ENCODE data around the gene CNTN2.

Gene CNTN2

DNA sequence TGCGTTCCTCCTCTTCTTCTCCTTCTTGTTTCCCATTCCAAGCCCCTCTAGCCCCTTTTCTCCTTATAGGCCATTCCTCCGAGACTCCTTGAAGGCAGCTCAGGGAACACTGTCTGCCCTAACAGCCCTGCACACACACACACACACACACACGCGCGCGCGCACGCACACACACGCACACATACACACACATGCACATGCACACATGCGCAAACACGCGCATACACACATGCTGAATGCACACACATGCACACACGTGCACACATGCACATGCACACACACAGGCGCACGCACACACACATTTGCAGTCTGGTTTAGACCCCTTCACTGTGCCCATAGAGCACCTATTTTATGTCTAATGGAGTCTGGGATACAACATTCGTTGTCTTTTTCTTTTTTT is 17.8 kb upstream of the CNTN2 start:
- no peak for FAIRE-seq

DNA sequence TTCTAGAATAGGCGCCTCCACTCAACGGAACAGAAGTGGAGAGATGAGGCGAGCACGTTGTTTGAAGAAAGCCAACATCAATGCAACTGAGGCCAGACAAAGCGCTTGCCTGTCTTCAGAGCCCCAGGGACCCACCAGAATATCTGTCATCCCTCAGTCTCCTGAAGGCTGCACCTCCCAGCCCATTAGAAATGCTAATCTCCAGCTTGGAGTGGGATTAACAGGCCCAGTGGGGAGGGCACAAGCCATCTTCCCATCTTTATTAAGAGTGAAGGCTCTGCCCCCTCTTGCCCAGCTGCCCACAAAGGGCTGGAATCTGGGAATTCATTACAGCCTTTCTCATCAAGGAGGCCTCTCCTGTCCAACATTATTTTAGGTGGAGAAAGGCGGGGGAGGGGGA is 16.8 kb upstream of the CNTN2 start:
- no peak for FAIRE-seq

DNA sequence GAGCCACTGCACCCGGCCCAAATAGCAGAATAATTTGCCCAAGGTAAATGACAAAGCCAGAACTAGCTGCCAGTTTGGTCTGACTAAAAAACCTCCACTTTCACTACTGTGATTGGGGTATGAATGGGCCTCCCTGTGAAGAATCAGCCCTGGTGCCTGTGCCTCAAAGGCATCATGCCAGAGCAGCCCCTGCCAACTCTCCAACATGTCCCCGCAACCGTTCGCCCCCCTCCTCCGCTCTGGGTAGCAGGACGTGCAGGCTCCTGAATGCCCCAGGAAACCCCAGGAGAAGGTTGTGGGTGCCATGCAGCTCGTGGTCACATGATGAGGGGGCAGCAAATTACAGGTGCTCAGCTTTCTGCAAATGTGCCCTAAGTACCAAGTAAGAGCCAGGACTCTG is 14.6 kb upstream of the CNTN2 start:
- no peak for FAIRE-seq

DNA sequence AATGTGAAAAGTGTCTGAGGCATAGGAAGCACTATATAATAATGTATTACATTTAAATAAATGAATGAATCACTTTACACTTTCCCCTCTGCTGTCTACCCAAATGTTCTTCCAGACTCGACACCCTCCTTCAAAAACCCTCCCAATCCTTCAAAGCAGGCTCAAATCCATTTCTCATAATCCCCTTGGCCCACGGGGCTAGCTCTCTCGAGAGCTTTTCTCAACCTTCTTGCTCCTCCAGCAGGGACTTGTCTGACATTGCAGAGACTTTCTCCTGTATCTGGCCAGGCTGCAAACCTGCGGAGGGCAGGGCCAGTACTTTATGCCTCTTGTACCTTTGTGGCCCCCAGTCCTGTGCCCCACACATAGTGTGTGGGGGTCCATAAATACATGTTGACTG is 14.1 kb upstream of the CNTN2 start:
- no peak for FAIRE-seq

DNA sequence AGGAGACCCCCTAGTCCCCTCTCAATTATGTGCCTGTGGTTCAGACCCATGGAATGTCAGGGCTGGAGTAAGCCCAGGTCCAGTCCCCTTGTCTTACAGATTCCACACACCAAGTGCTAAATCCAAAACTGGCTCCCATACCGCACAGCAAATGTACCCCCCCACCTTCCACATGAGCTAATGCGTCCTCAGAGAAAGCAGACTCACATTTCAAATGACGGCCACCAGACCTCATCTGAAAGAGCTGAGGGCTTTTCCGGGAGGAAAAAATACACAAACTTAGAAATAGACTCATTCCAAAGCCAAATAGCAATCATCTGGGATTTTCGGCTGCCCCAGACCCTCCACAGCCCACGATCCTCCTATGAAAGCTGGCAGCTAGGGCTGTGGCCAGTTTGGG is 12.8 kb upstream of the CNTN2 start:
- FAIRE-seq, result no peak

DNA sequence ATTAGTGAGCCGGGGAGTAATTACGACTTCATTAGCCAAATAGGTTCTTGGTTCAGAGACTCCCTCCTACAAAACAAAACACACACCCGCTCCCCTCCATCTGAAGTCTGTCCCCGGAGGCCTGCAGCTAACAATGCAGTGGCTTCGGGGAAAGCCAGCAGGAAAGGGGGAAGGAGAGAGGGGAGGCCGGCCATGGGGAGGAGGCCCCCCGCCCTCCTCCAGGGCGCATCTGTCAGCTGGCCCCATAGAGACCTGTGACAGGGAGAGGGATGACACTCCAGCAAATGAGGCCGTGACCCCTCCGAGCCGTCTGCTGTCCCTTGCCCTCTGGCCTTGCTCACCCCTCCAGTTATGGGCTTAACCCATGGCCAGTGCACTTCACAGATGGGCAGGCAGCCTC is 12.1 kb upstream of the CNTN2 start:
- no peak for FAIRE-seq

DNA sequence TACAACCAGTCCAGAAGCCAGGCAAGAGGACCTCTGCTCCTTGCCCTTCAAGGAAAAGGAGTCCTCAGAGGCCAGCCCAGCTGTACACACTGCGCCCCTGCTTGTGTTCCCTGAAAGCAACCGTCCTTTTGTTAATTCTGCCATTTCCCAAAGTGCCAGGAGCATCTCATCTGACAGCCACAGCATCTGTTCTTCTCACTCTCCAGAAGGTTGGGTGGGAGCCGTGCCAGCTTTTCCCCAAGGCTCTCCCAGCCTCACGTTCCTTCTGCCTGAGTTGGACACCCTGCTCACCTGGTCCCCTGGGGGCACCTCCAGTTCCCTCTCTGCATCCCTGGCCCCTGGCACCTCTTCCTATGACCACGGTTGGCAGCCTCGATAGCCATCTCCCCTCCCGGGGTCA is 10.5 kb upstream of the CNTN2 start:
- FAIRE-seq, result no peak

DNA sequence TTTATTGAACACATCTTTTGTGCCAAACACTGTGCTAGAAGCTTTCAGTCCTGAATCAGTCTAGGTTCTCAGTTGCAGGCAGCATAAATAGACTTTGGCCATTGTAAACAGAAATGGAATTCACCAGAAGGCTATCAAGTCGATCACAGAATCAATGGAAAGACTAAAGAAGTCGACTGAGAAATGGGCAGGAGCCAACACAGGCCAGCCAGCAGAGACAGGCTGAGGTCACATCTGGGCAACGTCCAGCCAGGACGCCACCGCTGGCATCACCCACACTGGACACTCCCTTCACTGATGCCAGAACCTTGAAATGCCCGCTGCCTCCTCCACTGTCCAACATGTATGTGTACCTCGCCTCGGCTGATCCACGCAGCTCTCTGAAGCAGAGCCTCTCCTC is 5.5 kb upstream of the CNTN2 start:
- FAIRE-seq, result no peak

DNA sequence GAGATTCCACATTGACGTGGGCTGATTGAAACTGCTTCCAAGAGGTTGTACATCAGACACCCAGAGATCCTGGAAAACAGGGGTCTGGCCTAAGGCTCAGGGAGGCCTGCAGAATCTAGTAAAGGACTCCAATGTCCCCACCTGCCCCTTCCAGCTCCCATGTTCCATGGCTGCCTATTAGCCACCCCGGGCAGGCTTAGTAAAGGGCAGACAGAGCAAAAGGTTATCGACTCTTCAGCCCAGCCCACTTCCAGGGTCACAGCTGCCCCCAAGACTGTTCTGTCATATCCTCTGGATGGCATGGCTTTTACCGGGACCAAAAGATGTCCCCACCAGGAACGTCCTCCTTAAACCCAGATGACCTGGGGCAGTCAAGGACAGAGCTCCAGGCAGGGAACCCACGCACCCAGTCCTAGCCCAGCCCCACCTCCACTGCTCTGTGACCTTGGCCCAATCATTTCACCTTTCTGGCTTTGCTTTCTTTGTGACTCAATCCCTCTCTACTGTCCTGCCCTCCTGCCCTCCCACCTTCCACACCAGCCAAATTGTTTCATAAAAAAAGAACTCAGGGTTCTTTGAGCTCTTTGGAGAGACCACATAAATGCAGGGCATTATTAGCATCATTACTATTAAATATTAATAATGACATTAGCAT is 4.8 kb upstream of the CNTN2 start:
- no peak for FAIRE-seq

DNA sequence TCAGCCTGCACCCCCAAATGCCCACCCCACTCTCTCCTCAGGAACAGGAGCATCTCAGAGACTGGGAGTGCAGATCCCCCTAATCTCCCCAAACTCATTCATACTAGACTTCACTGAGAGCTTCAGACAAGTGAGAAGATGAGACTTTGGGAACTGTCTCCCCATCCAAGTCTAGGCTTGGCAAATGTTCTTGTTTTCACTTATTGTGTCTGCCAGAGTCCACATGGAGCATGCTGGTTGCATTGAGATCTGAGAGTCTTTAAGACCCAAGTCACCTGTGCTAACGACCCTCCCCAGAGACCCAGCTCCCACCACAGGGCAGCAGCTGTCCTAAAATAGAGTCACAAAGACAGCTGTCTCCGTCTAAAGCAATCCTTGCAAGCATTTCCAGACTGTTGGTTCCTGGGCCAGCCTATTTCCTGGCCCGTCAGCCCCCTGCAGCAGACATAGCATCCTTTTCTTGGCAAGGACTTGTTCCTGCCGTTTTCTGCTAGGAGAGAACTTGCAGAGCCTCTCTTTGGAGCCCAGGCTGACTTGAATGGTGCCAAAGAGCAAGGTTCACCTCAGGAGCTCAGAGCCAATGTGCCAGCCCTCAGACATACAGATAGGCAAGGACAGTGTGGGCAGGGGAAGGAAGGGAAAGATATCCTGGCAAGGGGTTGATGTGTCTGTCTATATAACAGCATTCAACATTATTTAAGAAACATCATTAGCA is 1.9 kb upstream of the CNTN2 start:
- FAIRE-seq, result no peak

DNA sequence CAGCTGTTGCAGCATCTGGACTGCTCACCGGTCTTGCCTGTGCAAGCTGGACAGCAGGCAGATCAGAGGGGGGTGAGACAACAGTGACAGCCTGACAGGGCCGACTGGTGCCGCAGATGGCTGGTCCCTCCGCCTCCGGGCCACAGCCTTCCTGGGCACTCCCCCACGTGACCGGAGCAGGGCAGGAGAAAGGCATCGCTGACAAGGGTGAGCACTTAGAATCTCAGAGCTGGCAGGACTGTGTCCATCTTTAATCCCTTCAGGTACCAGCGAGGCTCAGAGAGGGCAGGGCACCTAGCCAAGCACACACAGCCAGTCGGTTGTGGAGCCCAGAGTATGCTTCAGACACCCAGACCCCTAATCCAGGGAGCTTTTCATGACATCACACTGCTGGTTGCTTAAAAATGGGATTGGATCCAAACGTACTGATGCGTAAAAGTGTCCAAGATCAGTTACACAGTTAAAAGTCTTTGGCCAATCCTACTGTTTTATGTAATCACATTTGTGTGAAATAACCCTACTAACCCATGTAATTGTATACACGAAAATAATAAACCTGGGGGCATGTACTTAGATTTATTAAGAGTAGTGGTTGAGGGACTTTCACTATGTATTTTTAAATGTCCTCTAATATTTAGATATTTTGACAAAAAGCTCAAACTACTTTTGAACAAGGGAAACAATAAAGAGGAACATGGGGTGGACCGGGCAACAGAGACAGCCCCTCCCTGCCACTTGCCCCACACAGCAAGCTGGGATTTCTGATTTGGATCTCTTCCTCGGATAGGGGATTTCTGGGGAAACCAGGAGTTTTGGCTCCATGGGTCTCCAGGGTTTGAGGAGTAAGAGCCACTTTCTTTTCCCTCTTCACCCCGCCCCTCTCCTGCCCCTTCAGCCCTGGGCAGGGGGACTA is 758 bp upstream of the CNTN2 start:
- FAIRE-seq, result no peak

DNA sequence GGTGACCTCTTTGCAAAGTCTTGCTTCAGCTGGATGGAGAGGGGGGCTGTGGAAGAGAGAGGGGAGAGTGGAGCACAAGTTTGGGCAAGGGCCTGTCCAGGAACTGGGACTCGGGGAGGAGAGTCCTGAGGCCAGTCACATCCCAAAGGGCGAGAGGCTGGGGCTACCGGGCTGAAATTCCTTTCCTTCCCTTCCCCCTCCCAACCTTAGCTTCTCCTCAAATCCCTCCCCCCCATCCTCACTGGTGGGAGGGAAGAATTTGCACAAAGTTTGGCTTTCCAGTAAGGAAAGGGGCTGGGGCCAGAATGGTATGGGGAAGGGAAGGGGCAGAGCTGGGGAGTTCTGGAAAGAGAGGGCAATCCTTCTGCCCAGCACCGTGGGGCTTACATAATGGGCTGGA is 854 bp downstream of the CNTN2 start:
- FAIRE-seq, result no peak

DNA sequence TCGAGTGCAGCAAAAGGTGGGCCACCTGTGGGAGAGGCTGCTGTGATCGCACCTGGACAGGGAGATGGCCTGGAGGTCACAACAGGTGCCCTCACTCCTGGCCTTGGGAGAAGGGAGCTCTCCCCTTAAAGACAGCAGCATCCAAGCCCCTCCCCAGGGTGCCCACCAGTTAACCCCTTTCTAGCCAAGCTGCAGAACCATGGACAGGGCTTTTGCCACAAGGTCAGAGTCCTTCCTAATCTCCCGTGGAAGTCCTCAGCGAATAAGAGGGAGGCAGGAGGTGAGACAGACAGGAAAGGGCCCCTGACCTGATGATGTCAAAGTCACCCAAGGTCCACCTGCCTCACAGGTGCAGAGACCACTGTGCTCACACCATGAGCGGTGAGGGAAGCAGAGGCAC is 1.7 kb downstream of the CNTN2 start:
- FAIRE-seq, result no peak

DNA sequence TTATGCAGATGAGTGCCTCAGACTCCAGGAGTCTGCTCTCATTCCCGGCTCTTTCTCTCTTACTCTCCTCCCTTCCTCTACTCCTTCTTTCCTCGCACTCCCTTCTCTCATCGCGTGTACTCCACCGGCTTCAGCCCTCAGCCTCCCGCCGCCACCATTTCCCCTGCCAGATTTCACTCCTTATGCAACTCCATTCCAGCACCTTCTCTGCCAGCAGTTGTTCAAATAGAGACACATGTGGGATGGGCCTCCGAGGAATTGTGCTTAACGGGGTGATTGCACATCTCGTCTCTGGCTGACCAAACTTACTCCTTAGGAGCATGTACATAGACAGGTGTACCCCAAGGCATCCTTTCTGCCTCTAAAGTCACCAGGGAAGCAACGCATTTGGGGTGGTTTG is 2.1 kb downstream of the CNTN2 start:
- no peak for FAIRE-seq

DNA sequence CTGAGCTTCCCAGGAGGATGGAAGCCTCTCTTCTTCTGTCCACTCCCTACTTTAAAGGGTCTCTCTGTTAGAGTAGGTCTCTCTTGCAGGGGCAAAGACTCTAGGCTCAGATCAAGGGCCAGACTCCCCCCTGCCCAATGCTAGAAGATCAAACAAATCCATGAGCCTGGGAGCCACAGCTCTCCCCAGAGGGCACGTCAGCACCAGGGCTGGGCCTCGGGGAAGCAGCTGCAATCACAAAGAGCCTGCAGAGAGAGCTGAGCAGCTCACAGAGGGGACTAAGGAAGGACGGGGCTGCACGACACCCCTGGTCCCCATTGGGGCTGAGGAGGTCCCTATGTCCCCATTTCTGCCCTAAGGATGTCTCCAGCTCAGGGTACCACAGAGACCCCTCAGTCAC is 3.9 kb downstream of the CNTN2 start:
- FAIRE-seq, result no peak

DNA sequence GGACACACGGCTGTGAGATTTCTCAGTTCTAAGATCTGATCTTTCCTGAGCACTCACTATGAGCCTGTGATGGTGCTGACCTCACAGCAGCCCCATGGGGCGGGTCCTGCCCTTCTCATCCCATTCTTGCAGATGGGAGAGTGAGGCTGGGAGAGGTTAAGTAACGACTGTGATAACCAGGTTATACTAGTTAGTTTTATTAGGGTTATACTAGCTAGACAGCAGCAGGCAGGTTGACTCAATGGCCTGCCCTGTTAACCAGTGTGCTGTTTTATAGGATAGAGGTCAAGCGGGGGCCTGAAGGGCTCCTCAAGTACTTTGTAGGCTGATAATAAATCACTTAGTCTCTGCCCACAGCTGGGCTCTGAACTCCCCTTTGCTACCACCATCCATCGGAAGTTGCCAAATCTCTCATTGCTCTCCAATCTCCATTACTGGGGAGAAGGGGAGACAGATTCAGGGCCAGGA is 4.8 kb downstream of the CNTN2 start:
- no peak for FAIRE-seq

DNA sequence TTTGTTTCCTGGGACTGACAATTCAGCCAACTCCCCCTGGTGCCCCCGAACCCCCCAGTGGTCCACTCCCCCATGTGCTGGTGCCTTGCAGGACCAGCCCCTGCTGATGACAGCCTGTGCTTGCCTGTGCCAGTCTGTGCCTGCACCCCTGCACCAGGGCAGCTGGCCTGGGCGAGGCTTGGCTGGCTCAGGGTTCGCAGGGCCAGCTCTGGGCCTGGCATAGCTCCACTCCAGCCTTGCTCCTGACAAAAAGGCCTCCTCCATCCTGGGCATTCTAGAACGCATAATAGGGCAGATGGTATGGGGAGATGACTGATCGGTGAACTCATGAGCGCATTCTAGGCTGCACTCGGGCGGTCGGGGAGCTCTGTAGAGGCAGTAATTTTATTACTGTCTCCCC is 5.4 kb downstream of the CNTN2 start:
- no peak for FAIRE-seq

DNA sequence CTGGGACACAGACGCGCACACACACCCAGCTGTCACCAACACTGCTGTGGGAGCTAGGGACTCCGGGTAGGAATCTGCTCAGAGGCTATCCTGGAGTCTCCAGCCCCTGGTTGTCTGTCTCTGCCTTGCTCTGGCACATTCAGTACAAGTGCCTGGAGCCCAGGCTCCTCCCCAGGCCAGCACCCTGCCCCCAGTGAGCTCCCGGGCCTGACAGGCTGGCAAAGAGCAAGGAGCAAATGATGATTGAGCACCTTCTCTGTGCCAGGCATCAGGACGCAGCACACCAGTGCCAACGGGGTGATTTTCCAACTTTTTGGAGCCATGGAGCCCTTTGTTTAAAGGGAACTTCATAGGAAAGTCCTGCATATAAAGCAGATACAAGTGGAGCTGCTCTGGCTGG is 6.5 kb downstream of the CNTN2 start:
- no peak for FAIRE-seq

DNA sequence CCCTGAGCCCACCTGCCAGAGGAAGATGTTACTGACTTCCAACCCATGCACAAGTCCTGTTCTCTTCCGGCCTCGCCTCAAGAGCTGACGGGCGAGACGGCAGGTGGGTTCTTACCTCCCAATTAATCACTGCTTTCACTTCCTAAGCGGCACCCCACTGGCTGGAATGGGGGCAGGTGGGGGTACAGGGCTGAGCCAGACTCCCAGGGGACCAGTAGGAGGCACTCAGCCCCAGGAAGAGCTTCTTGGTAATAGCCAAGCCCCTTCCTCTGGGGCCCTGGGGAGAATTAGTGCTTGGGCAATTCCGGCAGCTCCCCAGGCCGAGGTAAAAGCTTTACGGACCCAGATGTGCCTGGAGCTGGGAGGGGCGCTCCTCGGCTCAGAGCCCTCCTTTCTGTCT is 9.7 kb downstream of the CNTN2 start:
- no peak for FAIRE-seq

DNA sequence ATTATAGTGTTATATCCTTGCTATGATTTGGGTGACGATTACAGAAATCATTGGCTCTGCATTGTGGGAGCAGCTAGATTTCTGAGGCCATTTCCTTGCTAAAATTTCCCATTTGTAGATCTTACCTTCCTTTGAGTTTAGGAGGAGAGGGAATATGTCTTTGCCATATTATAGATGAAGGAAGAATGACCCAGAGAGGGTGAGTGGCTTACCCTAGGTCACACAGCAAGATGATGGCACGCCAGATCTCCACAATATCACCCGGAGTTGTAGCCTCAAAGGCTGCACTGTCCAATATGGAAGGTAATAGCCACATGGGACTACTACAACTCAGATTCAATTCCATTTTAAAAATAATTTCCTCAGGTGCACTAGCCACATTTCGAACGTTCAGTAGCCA is 10.3 kb downstream of the CNTN2 start:
- FAIRE-seq, result no peak

DNA sequence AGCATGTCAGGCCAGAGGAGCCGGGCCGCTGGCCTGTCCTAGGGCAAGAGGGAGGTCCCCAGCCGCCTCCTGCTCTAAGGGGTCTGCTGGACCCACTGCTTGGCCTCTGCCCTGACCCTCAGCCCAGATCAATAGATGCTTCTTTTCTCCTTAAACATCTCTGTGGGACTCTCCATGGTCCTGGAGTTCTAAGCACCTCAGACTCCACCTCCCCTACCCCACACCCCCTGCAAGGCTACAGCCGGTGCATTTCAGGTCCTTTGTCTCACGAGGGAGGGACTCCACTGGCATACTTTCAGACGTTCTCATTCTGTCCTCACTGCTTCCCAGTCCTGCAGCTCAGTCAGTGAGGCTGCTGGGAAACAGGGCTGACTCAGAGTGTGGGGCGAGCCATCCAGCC is 11.0 kb downstream of the CNTN2 start:
- no peak for FAIRE-seq

DNA sequence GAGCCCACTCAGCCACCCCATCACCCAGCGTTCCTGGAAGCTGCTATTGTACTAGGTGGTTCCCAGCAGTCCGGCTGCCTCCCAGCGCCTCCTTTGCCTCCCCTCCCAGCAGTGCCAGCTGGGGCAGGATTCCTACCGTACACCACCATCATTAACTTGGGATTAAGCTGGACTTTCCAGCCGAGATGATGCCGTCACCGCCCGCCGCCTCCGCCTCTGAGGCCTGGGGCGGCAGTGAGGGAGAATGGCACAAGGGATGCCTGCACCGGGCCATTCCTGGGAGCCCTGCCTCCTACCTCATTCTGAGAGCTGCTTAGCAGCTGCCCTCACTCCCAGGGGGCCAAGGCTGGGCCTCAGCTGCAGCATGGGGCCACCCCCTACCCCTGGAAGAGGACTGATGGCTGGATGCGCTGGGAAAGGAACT is 13.2 kb downstream of the CNTN2 start:
- no peak for FAIRE-seq

DNA sequence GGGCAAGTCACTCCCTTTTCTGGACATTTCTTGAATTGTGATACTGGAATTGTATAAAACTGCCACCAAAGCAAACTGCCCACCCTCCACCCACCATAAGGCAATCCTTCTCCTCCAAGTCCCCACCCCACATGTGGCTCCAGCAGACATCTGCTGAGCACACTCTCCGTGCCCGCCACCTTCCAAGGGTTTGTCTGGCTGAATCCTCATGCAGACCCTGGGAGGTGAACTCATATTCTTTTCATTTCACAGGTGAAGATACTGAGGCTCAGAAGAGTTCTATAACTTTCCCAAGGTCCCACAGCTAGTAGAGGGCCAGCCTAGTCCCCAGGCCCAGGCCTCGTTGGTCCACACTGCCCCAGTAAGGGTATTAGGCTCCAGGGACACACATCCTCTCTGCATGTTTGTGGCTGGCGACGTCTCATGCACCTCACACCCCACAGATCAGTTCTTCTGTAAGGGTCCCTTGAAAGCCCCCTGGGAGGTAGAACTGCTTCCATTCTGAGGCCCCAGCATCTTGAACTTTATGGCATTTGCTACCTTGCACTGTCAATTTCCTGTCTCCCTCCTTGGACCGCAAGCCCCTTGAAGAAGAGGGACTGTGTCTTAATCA is 14.1 kb downstream of the CNTN2 start:
- FAIRE-seq, result no peak

Data from islet of Langerhans (tissue), 1 donor.